Measurements from ENCODE around the gene TAGLN.

GRCh38 chr11:117202386-117203068 lies 3.4 kb downstream of the TAGLN start:
- no peak for TF ChIP-seq CTCF (IDR thresholded peaks at IDR 0.05)
- no peak for TF ChIP-seq POLR2A (IDR thresholded peaks at IDR 0.05)
